HepG2 (cell line): ENCODE measurements around the gene C20orf144. TPM values are rescaled to one million over a fixed set of nuclear protein-coding genes. Genes with fewer than 3 reads are reported as not detected.
A peak's percentile ranks its signal among the peaks of the same experiment; 100 is the strongest.

ENCODE experiments used
- EED ChIP-seq: sonication (generic); formaldehyde crosslinking; IDR thresholded peaks from 2 replicates; pipeline ENCODE4 v1.5.0; 2020; ENCODE audit warnings: mild to moderate bottlenecking, missing genetic modification reagents
- ETV5 ChIP-seq: IDR thresholded peaks from 2 replicates; pipeline ENCODE4 v1.6.1; 2018; ENCODE audit warnings: missing biosample characterization, missing genetic modification reagents, inconsistent platforms, borderline replicate concordance
- KLF15 ChIP-seq: sonication (generic); formaldehyde crosslinking; IDR thresholded peaks from 2 replicates; pipeline ENCODE4 v1.8.1; 2023; ENCODE audit warnings: borderline replicate concordance, mild to moderate bottlenecking, inconsistent platforms, missing genetic modification reagents, mixed read lengths
- MAZ ChIP-seq, 2 experiments: sonication (generic) in 1 of 2; formaldehyde crosslinking in 1 of 2; IDR thresholded peaks; 2 replicates each; pipeline versions ENCODE4 v1.5.0 to v1.6.1; 2012 to 2020; ENCODE audit warnings: low read depth in 2 of 2, mild to moderate bottlenecking in 2 of 2, borderline replicate concordance in 1 of 2, improper control_type of control experiment in 1 of 2, low read length in 1 of 2, missing genetic modification reagents in 1 of 2, moderate library complexity in 1 of 2
- MEF2D ChIP-seq: sonication (generic); formaldehyde crosslinking; IDR thresholded peaks from 2 replicates; pipeline ENCODE4 v1.5.1; 2020; ENCODE audit warnings: mild to moderate bottlenecking, missing genetic modification reagents
- SETDB1 ChIP-seq: sonication (generic); formaldehyde crosslinking; IDR thresholded peaks from 2 replicates; pipeline ENCODE4 v1.5.1; 2020; ENCODE audit warnings: missing genetic modification reagents, mild to moderate bottlenecking, borderline replicate concordance
- SKI ChIP-seq: fragments of 450-650 bp; IDR thresholded peaks from one replicate; pipeline ENCODE4 v1.6.1; 2018; ENCODE audit warnings: mild to moderate bottlenecking; ENCODE audit not compliant: partially characterized antibody
- SMAD9 ChIP-seq: sonication (generic); formaldehyde crosslinking; IDR thresholded peaks from 2 replicates; pipeline ENCODE4 v1.5.1; 2020; ENCODE audit warnings: mild to moderate bottlenecking, missing genetic modification reagents
- SRY ChIP-seq: sonication (generic); formaldehyde crosslinking; IDR thresholded peaks from 2 replicates; pipeline ENCODE4 v1.8.0; 2022; ENCODE audit warnings: mild to moderate bottlenecking, missing genetic modification reagents
- XBP1 ChIP-seq: sonication (generic); formaldehyde crosslinking; IDR thresholded peaks from 2 replicates; pipeline ENCODE4 v1.5.0; 2020; ENCODE audit warnings: missing genetic modification reagents
- ZBTB33 ChIP-seq: sonication (generic); formaldehyde crosslinking; IDR thresholded peaks from 2 replicates; pipeline ENCODE4 v1.4.0; 2020; ENCODE audit warnings: missing genetic modification reagents
- ZBTB38 ChIP-seq: sonication (generic); formaldehyde crosslinking; IDR thresholded peaks from 2 replicates; pipeline ENCODE4 v1.5.1; 2020; ENCODE audit warnings: mild to moderate bottlenecking, missing genetic modification reagents
- ZMYM2 ChIP-seq: sonication (generic); formaldehyde crosslinking; IDR thresholded peaks from 2 replicates; pipeline ENCODE4 v1.8.0; 2022; ENCODE audit warnings: mild to moderate bottlenecking, missing genetic modification reagents
- ZNF121 ChIP-seq: sonication (generic); formaldehyde crosslinking; IDR thresholded peaks from 2 replicates; pipeline ENCODE4 v1.5.0; 2020; ENCODE audit warnings: mild to moderate bottlenecking, missing genetic modification reagents
- ZNF143 ChIP-seq: sonication (generic); formaldehyde crosslinking; IDR thresholded peaks from 2 replicates; pipeline ENCODE4 v1.4.0; 2020; ENCODE audit warnings: missing genetic modification reagents
- ZNF18 ChIP-seq: sonication (generic); formaldehyde crosslinking; IDR thresholded peaks from 2 replicates; pipeline ENCODE4 v1.8.0; 2022; ENCODE audit warnings: mild to moderate bottlenecking, missing genetic modification reagents; ENCODE audit not compliant: insufficient replicate concordance
- ZNF362 ChIP-seq: sonication (generic); formaldehyde crosslinking; IDR thresholded peaks from 2 replicates; pipeline ENCODE4 v1.4.0; 2020; ENCODE audit warnings: missing genetic modification reagents, mild to moderate bottlenecking, borderline replicate concordance
- ZNF432 ChIP-seq: sonication (generic); formaldehyde crosslinking; IDR thresholded peaks from 2 replicates; pipeline ENCODE4 v1.5.0; 2020; ENCODE audit warnings: missing genetic modification reagents, mild to moderate bottlenecking, borderline replicate concordance
- ZNF510 ChIP-seq: sonication (generic); formaldehyde crosslinking; IDR thresholded peaks from 2 replicates; pipeline ENCODE4 v1.4.0; 2020; ENCODE audit warnings: low read depth, mild to moderate bottlenecking, missing genetic modification reagents
- ZNF570 ChIP-seq: sonication (generic); formaldehyde crosslinking; IDR thresholded peaks from 2 replicates; pipeline ENCODE4 v1.4.0; 2020; ENCODE audit warnings: mild to moderate bottlenecking, missing genetic modification reagents, borderline replicate concordance
- ZNF703 ChIP-seq: sonication (generic); formaldehyde crosslinking; IDR thresholded peaks from 2 replicates; pipeline ENCODE4 v1.5.1; 2020; ENCODE audit warnings: missing genetic modification reagents, mild to moderate bottlenecking, moderate library complexity, borderline replicate concordance
- ZNF720 ChIP-seq: sonication (generic); formaldehyde crosslinking; IDR thresholded peaks from 2 replicates; pipeline ENCODE4 v1.4.0; 2020; ENCODE audit warnings: missing genetic modification reagents
- ZNF883 ChIP-seq: sonication (generic); formaldehyde crosslinking; IDR thresholded peaks from 2 replicates; pipeline ENCODE4 v1.5.1; 2020; ENCODE audit warnings: mild to moderate bottlenecking, missing genetic modification reagents; ENCODE audit errors: not compliant biosample characterization
- polyA plus RNA-seq, 8 experiments: library from polyadenylated mRNA; depleted of rRNA in 3 of 8; stranded (reverse) in 7 of 8; unstranded in 1 of 8; fragments of >200 nt; fragmentation: Illumina TruSeq in 4 of 8; extraction: Trizol in 4 of 8; gene quantifications; 2 replicates each; pipeline versions ENCODE4 v1.2.1 to v1.2.3, GENCODE V29; 2011 to 2016; ENCODE audit warnings: low read depth in 4 of 8, missing spikeins in 1 of 8, mixed read lengths in 1 of 8; ENCODE audit not compliant: insufficient read depth in 1 of 8
- total RNA-seq, 5 experiments: library from RNA; depleted of rRNA; stranded (reverse); fragments of >200 nt; fragmentation: Illumina TruSeq; extraction: Trizol; gene quantifications; 2 replicates each; pipeline ENCODE4 v1.2.3, GENCODE V29; 2016; ENCODE audit warnings: low read depth in 1 of 5

C20orf144 gene
- total and polyA plus RNA-seq, 2 of the 13 experiments (the other 11 are each of a cell fraction or from before 2014, with no cell fraction given): 0.09 to 0.16 TPM

- TF ChIP-seq ZNF883 (CRISPR knock-in tag) (no peak), ZNF362 (no peak), SRY (no peak), ZNF510 (CRISPR knock-in tag) (peak; percentile 48; the same call in 1 of the 2 replicates), EED (CRISPR knock-in tag) (0 out of 2 replicates have a peak, but pooled peaks have one; percentile 15), ZNF143 (CRISPR knock-in tag) (no peak), ZBTB38 (CRISPR knock-in tag) (peak; percentile 47; the same call in 1 of the 2 replicates), ZNF432 (CRISPR knock-in tag) (0 out of 2 replicates have a peak, but pooled peaks have one; percentile 19), ZNF18 (no peak), ZNF121 (no peak), ZMYM2 (0 out of 2 replicates have a peak, but pooled peaks have one; percentile 23), XBP1 (no peak), KLF15 (CRISPR knock-in tag) (no peak), ZNF720 (CRISPR knock-in tag) (no peak), MAZ (IDR thresholded peaks at IDR 0.05; ENCODE audit: borderline replicate concordance, low read depth, low read length) (no peak), MAZ (CRISPR knock-in tag; IDR thresholded peaks at IDR 0.05; ENCODE audit: low read depth) (0 out of 2 replicates have a peak, but pooled peaks have one; percentile 13), ZNF570 (CRISPR knock-in tag) (no peak), ZBTB33 (CRISPR knock-in tag) (no peak), MEF2D (CRISPR knock-in tag) (no peak), SETDB1 (no peak), SMAD9 (CRISPR knock-in tag) (no peak), ZNF703 (no peak), ETV5 (CRISPR knock-in tag) (no peak), SKI (no peak)
Measured at GRCh38 chr20:33684533-33685327, 22.6 kb downstream of the C20orf144 start (continued).
